ENCODE measurements around the gene USP40.
A peak's percentile ranks its signal among the peaks of the same experiment; 100 is the strongest.

The USP40 gene

DNA sequence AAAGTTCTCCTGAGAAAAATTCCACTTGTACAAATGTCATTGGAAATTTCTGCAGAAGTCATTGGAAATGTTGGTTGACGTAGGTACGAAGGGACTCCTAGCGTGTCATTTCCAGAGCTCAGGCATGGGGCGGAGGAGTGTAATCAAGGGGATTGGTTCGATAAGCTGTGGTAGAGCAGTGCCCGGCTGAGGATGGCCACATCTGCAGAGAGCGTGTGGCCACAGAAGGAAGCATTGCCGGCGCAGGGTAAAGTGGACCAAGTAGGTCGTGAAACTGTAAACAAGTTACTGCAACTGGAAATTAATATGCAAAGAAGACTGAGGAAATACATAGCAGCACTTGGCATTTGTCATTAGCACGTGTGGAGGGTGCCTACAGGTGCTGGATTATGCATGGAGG is 110.5 kb downstream of the USP40 start:
- H4K8ac ChIP-seq (ENCODE audit: low read depth, low read length), result no peak overlapping the region
- DNase-seq (ENCODE audit: low spot score), result no peak
- no peak overlapping the region for H3K4me3 ChIP-seq (ENCODE audit: low read length in 2 of 2)
- H3K4me2 ChIP-seq (ENCODE audit: insufficient read depth, low read length, poor library complexity, severe bottlenecking), result no peak overlapping the region
- H2BK120ac ChIP-seq (ENCODE audit: low read depth, low read length), result no peak overlapping the region
- peaks cover 30 to 78% of the 10 kb centered on the region in 2 donors for H3K36me3 ChIP-seq (replicated peaks in 1 of 2; ENCODE audit: control insufficient read depth in 2 of 2, insufficient read depth in 2 of 2, low read length in 2 of 2)
- no peaks in the 10 kb centered on the region for H3K79me1 ChIP-seq (ENCODE audit: low read depth, low read length)
- no peak overlapping the region for H3K23ac ChIP-seq (ENCODE audit: low read depth, low read length, poor library complexity)
- H3K9ac ChIP-seq (ENCODE audit: low read depth, low read length, poor library complexity), result no peak overlapping the region
- no peak overlapping the region for H3K14ac ChIP-seq (ENCODE audit: low read length)
- H2AFZ ChIP-seq (ENCODE audit: low read length), result no peak overlapping the region
- no peak overlapping the region for H2AK5ac ChIP-seq (ENCODE audit: low read depth, low read length)
- H3K4ac ChIP-seq (ENCODE audit: low read length), result no peak overlapping the region
- H3K18ac ChIP-seq (ENCODE audit: low read length), result no peak overlapping the region
- WGBS, 2 donors (ENCODE audit: extremely low coverage in 2 of 2, insufficient read length in 2 of 2, insufficient replicate concordance in 1 of 2), result no CpG with 5 or more reads among the region's 11 CpGs
- H3K27ac ChIP-seq (replicated peaks; ENCODE audit: low read length), result no peak overlapping the region
- no peaks in the 10 kb centered on the region for H3K27me3 ChIP-seq (ENCODE audit: control insufficient read depth in 3 of 3, insufficient read depth in 3 of 3, low read depth in 1 of 3, low read length in 3 of 3)
- H2BK12ac ChIP-seq (ENCODE audit: low read length), result no peak overlapping the region
- H3K9me3 ChIP-seq (replicated peaks in 1 of 2; ENCODE audit: control insufficient read depth in 2 of 2, insufficient read depth in 1 of 2, low read depth in 1 of 2, low read length in 2 of 2), result no peaks in the 10 kb centered on the region
- H2BK15ac ChIP-seq (ENCODE audit: low read length), result no peak overlapping the region
- no peak overlapping the region for H4K91ac ChIP-seq (ENCODE audit: low read depth, low read length, poor library complexity)
- H2BK5ac ChIP-seq (ENCODE audit: low read length), result no peak overlapping the region
- peaks cover 0 to 10% of the 10 kb centered on the region in 2 donors for H3K4me1 ChIP-seq (ENCODE audit: control insufficient read depth in 2 of 2, insufficient read depth in 1 of 2, low read depth in 1 of 2, low read length in 2 of 2)

DNA sequence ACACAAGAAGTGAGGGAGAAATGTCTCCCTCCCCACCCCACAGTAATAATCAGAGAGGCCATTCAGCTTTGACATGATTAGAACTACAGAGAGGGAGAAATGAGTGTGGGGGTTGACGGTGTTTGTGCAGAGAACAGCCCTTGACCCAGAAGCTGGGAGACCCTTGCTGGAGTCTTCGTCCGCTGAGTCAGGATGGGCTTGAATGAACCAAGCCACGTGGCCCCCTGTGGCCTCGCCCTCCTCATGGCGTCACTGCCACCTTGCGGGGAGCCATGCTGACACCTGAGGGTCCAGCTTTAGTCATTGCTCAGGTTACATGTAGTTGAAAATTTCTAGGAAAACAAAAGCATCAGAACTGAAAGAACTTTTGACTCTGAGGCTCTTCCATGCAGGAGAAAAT is 111.1 kb downstream of the USP40 start:
- no peak for DNase-seq (ENCODE audit: low spot score)
- no peak overlapping the region for H3K27ac ChIP-seq (replicated peaks; ENCODE audit: low read length)
- no CpG with 5 or more reads among the region's 7 CpGs for WGBS, 2 donors (ENCODE audit: extremely low coverage in 2 of 2, insufficient read length in 2 of 2, insufficient replicate concordance in 1 of 2)

DNA sequence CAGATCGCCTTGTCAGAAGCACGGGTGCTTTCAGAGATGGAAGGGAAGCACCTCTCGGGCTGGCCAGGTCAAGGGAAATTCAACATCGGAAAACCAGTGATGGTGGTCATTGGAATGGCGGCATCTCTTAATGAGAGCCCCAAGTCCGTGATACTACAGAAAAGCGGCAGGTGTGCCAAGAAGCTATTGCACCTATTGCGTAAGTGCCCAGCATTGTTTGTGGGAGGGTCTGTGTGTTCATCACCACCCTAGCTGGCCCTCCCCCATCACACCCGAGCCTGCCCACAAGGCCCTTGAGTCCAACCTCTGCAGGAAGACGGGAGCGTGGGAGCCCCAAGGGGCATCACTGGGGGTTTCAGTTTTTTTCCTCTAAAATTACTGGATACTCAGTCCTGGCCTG is 111.6 kb downstream of the USP40 start:
- Histone ChIP-seq H2BK15ac (ENCODE audit: low read length) (no peak overlapping the region), H3K27me3 (ENCODE audit: control insufficient read depth in 3 of 3, insufficient read depth in 3 of 3, low read depth in 1 of 3, low read length in 3 of 3) (no peaks in the 10 kb centered on the region), H2AK5ac (ENCODE audit: low read depth, low read length) (no peak overlapping the region), H3K36me3 (replicated peaks in 1 of 2; ENCODE audit: control insufficient read depth in 2 of 2, insufficient read depth in 2 of 2, low read length in 2 of 2) (peaks cover 26 to 82% of the 10 kb centered on the region in 2 donors), H3K79me1 (ENCODE audit: low read depth, low read length) (no peaks in the 10 kb centered on the region), H3K27ac (replicated peaks; ENCODE audit: low read length) (no peak overlapping the region), H4K91ac (ENCODE audit: low read depth, low read length, poor library complexity) (no peak overlapping the region), H2BK120ac (ENCODE audit: low read depth, low read length) (no peak overlapping the region), H4K8ac (ENCODE audit: low read depth, low read length) (no peak overlapping the region), H3K9me3 (replicated peaks in 1 of 2; ENCODE audit: control insufficient read depth in 2 of 2, insufficient read depth in 1 of 2, low read depth in 1 of 2, low read length in 2 of 2) (no peaks in the 10 kb centered on the region), H3K9ac (ENCODE audit: low read depth, low read length, poor library complexity) (no peak overlapping the region), H3K4me3 (ENCODE audit: low read length in 2 of 2) (no peak overlapping the region), H2AFZ (ENCODE audit: low read length) (no peak overlapping the region), H3K4me2 (ENCODE audit: insufficient read depth, low read length, poor library complexity, severe bottlenecking) (no peak overlapping the region), H2BK5ac (ENCODE audit: low read length) (no peak overlapping the region), H3K4ac (ENCODE audit: low read length) (no peak overlapping the region), H2BK12ac (ENCODE audit: low read length) (no peak overlapping the region), H3K4me1 (ENCODE audit: control insufficient read depth in 2 of 2, insufficient read depth in 1 of 2, low read depth in 1 of 2, low read length in 2 of 2) (peaks cover 0 to 18% of the 10 kb centered on the region in 2 donors), H3K23ac (ENCODE audit: low read depth, low read length, poor library complexity) (peak overlapping the region; percentile 39), H3K18ac (ENCODE audit: low read length) (no peak overlapping the region), H3K14ac (ENCODE audit: low read length) (no peak overlapping the region)
- no peak for DNase-seq (ENCODE audit: low spot score)
- no CpG with 5 or more reads among the region's 11 CpGs for WGBS, 2 donors (ENCODE audit: extremely low coverage in 2 of 2, insufficient read length in 2 of 2, insufficient replicate concordance in 1 of 2)

More for the DNA sequence above, 111.1 kb downstream of the USP40 start:
- H3K9ac ChIP-seq (ENCODE audit: low read depth, low read length, poor library complexity), result no peak overlapping the region
- H4K91ac ChIP-seq (ENCODE audit: low read depth, low read length, poor library complexity), result no peak overlapping the region
- H3K4me2 ChIP-seq (ENCODE audit: insufficient read depth, low read length, poor library complexity, severe bottlenecking), result no peak overlapping the region
- no peak overlapping the region for H2AFZ ChIP-seq (ENCODE audit: low read length)
- H3K4me1 ChIP-seq (ENCODE audit: control insufficient read depth in 2 of 2, insufficient read depth in 1 of 2, low read depth in 1 of 2, low read length in 2 of 2), result peaks cover 0 to 13% of the 10 kb centered on the region in 2 donors
- H3K79me1 ChIP-seq (ENCODE audit: low read depth, low read length), result no peaks in the 10 kb centered on the region
- no peak overlapping the region for H2BK15ac ChIP-seq (ENCODE audit: low read length)
- no peak overlapping the region for H4K8ac ChIP-seq (ENCODE audit: low read depth, low read length)
- no peaks in the 10 kb centered on the region for H3K9me3 ChIP-seq (replicated peaks in 1 of 2; ENCODE audit: control insufficient read depth in 2 of 2, insufficient read depth in 1 of 2, low read depth in 1 of 2, low read length in 2 of 2)
- H2BK12ac ChIP-seq (ENCODE audit: low read length), result no peak overlapping the region
- peaks cover 30 to 80% of the 10 kb centered on the region in 2 donors for H3K36me3 ChIP-seq (replicated peaks in 1 of 2; ENCODE audit: control insufficient read depth in 2 of 2, insufficient read depth in 2 of 2, low read length in 2 of 2)
- H3K4me3 ChIP-seq (ENCODE audit: low read length in 2 of 2), result no peak overlapping the region
- H3K18ac ChIP-seq (ENCODE audit: low read length), result no peak overlapping the region
- no peak overlapping the region for H2BK5ac ChIP-seq (ENCODE audit: low read length)
- no peak overlapping the region for H2AK5ac ChIP-seq (ENCODE audit: low read depth, low read length)
- H3K4ac ChIP-seq (ENCODE audit: low read length), result no peak overlapping the region
- H3K23ac ChIP-seq (ENCODE audit: low read depth, low read length, poor library complexity), result no peak overlapping the region
- no peak overlapping the region for H3K14ac ChIP-seq (ENCODE audit: low read length)
- H2BK120ac ChIP-seq (ENCODE audit: low read depth, low read length), result no peak overlapping the region
- H3K27me3 ChIP-seq (ENCODE audit: control insufficient read depth in 3 of 3, insufficient read depth in 3 of 3, low read depth in 1 of 3, low read length in 3 of 3), result no peaks in the 10 kb centered on the region

DNA sequence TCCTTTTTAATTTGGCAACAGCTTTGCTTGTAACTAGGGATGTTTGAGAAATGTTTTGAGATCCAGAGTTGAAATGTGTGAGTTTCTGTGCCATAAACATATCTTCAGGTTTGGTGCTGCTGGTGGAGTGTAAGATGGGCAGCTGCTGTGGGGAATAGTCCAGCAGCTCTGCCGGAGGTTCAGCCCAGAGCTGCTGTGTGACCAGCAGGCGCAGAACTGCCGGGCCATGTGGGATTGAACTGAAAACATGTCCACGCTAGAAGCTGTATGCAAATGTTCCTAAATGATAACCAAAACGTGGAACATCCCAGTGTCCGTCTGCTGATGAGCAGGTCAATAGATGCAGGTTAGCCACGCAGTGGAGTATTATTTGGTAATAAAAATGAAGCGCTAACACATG is 112.7 kb downstream of the USP40 start:
- H3K4ac ChIP-seq (ENCODE audit: low read length), result no peak overlapping the region
- H2BK120ac ChIP-seq (ENCODE audit: low read depth, low read length), result no peak overlapping the region
- no CpG with 5 or more reads among the region's 8 CpGs for WGBS, 2 donors (ENCODE audit: extremely low coverage in 2 of 2, insufficient read length in 2 of 2, insufficient replicate concordance in 1 of 2)
- H3K9me3 ChIP-seq (replicated peaks in 1 of 2; ENCODE audit: control insufficient read depth in 2 of 2, insufficient read depth in 1 of 2, low read depth in 1 of 2, low read length in 2 of 2), result no peaks in the 10 kb centered on the region
- H4K91ac ChIP-seq (ENCODE audit: low read depth, low read length, poor library complexity), result no peak overlapping the region
- H2BK15ac ChIP-seq (ENCODE audit: low read length), result no peak overlapping the region
- H3K14ac ChIP-seq (ENCODE audit: low read length), result no peak overlapping the region
- H3K4me2 ChIP-seq (ENCODE audit: insufficient read depth, low read length, poor library complexity, severe bottlenecking), result no peak overlapping the region
- peaks cover 0 to 23% of the 10 kb centered on the region in 2 donors for H3K4me1 ChIP-seq (ENCODE audit: control insufficient read depth in 2 of 2, insufficient read depth in 1 of 2, low read depth in 1 of 2, low read length in 2 of 2)
- H3K36me3 ChIP-seq (replicated peaks in 1 of 2; ENCODE audit: control insufficient read depth in 2 of 2, insufficient read depth in 2 of 2, low read length in 2 of 2), result peaks cover 23 to 84% of the 10 kb centered on the region in 2 donors
- H2AFZ ChIP-seq (ENCODE audit: low read length), result no peak overlapping the region
- H3K4me3 ChIP-seq (ENCODE audit: low read length in 2 of 2), result no peak overlapping the region
- H3K18ac ChIP-seq (ENCODE audit: low read length), result no peak overlapping the region
- H4K8ac ChIP-seq (ENCODE audit: low read depth, low read length), result no peak overlapping the region
- no peaks in the 10 kb centered on the region for H3K79me1 ChIP-seq (ENCODE audit: low read depth, low read length)
- no peak overlapping the region for H2BK5ac ChIP-seq (ENCODE audit: low read length)
- no peak overlapping the region for H3K27ac ChIP-seq (replicated peaks; ENCODE audit: low read length)
- DNase-seq (ENCODE audit: low spot score), result no peak
- H3K9ac ChIP-seq (ENCODE audit: low read depth, low read length, poor library complexity), result no peak overlapping the region
- no peaks in the 10 kb centered on the region for H3K27me3 ChIP-seq (ENCODE audit: control insufficient read depth in 3 of 3, insufficient read depth in 3 of 3, low read depth in 1 of 3, low read length in 3 of 3)
- H3K23ac ChIP-seq (ENCODE audit: low read depth, low read length, poor library complexity), result no peak overlapping the region
- no peak overlapping the region for H2AK5ac ChIP-seq (ENCODE audit: low read depth, low read length)
- H2BK12ac ChIP-seq (ENCODE audit: low read length), result no peak overlapping the region

Data from neuronal stem cell (in vitro differentiated cells).